ENCODE measurements around the gene FNIP1. TPM values are rescaled to one million over a fixed set of nuclear protein-coding genes. Genes with fewer than 3 reads are reported as not detected.

The FNIP1 gene
- total and polyA plus RNA-seq, 2 of the 8 experiments (the other 6 are each of a cell fraction or from before 2014, with no cell fraction given) = 3.5 to 17.3 TPM

- TF ChIP-seq CHD7 (IDR thresholded peaks at IDR 0.05; ENCODE audit: insufficient replicate concordance, low read length) (no peak), CREB1 (IDR thresholded peaks at IDR 0.05) (no peak), ASH2L (IDR thresholded peaks at IDR 0.05; ENCODE audit: low read length) (no peak)
Observed at GRCh38 chr5:131639148-131639547, 157.7 kb downstream of the FNIP1 start (continued).
